RWPE2 (cell line): ENCODE measurements around the gene PNKP.
A peak's percentile ranks its signal among the peaks of the same experiment; 100 is the strongest.

Experiments used
- ATAC-seq: fragments of 200-7000 bp; cut with Tn5 transposase; 3 replicates; pipeline ENCODE4 v1.9.1; 2021; ENCODE audit warnings: low read depth
- DNase-seq: peaks from one replicate; pipeline ENCODE4 v3.0.0-alpha.2; 2020; ENCODE audit warnings: low spot score
- H3K27ac ChIP-seq: fragments of 450-650 bp; 2 replicates; pipeline ENCODE4 v1.5.1; 2017; ENCODE audit warnings: mild to moderate bottlenecking; ENCODE audit not compliant: poor library complexity, severe bottlenecking
- H3K27me3 ChIP-seq: fragments of 250-450 bp; sonication (Bioruptor Pico); 2 replicates; pipeline ENCODE4 v1.5.1; 2021; ENCODE audit warnings: mild to moderate bottlenecking, moderate library complexity; ENCODE audit not compliant: insufficient read depth, poor library complexity, severe bottlenecking
- H3K36me3 ChIP-seq: fragments of 250-450 bp; sonication (Bioruptor Pico); 2 replicates; pipeline ENCODE4 v1.5.1; 2020; ENCODE audit warnings: low read depth, mild to moderate bottlenecking, moderate library complexity
- H3K4me1 ChIP-seq: fragments of 250-450 bp; sonication (Bioruptor Pico); 2 replicates; pipeline ENCODE4 v1.5.1; 2021; ENCODE audit warnings: mild to moderate bottlenecking, moderate library complexity; ENCODE audit not compliant: insufficient read depth, poor library complexity, severe bottlenecking
- H3K4me3 ChIP-seq: fragments of 250-450 bp; sonication (Bioruptor Pico); 2 replicates; pipeline ENCODE4 v1.5.1; 2021; ENCODE audit warnings: mild to moderate bottlenecking, moderate library complexity; ENCODE audit not compliant: severe bottlenecking
- H3K9me3 ChIP-seq: fragments of 250-450 bp; sonication (Bioruptor Pico); 2 replicates; pipeline ENCODE4 v1.5.1; 2021; ENCODE audit warnings: mild to moderate bottlenecking, moderate library complexity; ENCODE audit not compliant: severe bottlenecking
- TF ChIP-seq, protein P1 (sequence below): fragments of 450-650 bp; IDR thresholded peaks from one replicate; pipeline ENCODE4 v1.5.1; 2017; ENCODE audit warnings: mild to moderate bottlenecking, moderate library complexity; ENCODE audit not compliant: poor library complexity, severe bottlenecking

PNKP gene

GRCh38 chr19:49837425-49837824 is 30.0 kb downstream of the PNKP start:
- no peaks in the 10 kb centered on the region for H3K9me3 ChIP-seq
- H3K27ac ChIP-seq: no peak overlapping the region
- H3K27me3 ChIP-seq: no peaks in the 10 kb centered on the region
- H3K36me3 ChIP-seq: peaks cover 57% of the 10 kb centered on the region
- TF ChIP-seq, protein P1, sequence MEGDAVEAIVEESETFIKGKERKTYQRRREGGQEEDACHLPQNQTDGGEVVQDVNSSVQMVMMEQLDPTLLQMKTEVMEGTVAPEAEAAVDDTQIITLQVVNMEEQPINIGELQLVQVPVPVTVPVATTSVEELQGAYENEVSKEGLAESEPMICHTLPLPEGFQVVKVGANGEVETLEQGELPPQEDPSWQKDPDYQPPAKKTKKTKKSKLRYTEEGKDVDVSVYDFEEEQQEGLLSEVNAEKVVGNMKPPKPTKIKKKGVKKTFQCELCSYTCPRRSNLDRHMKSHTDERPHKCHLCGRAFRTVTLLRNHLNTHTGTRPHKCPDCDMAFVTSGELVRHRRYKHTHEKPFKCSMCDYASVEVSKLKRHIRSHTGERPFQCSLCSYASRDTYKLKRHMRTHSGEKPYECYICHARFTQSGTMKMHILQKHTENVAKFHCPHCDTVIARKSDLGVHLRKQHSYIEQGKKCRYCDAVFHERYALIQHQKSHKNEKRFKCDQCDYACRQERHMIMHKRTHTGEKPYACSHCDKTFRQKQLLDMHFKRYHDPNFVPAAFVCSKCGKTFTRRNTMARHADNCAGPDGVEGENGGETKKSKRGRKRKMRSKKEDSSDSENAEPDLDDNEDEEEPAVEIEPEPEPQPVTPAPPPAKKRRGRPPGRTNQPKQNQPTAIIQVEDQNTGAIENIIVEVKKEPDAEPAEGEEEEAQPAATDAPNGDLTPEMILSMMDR: no peak
- DNase-seq: no peak
- no peaks in the 10 kb centered on the region for H3K4me1 ChIP-seq
- H3K4me3 ChIP-seq: no peak overlapping the region
- ATAC-seq: no peak

- no peaks in the 10 kb centered on the region for H3K27me3 ChIP-seq
- peaks cover 61% of the 10 kb centered on the region for H3K36me3 ChIP-seq
- H3K27ac ChIP-seq: no peak overlapping the region
- ATAC-seq (peak; percentile 41; the same call in 1 of the 3 replicates), DNase-seq (no peak)
- TF ChIP-seq, protein P1: no peak
- H3K4me1 ChIP-seq: no peaks in the 10 kb centered on the region
- no peak overlapping the region for H3K4me3 ChIP-seq
- H3K9me3 ChIP-seq: no peaks in the 10 kb centered on the region
These were observed 30.4 kb downstream of the PNKP start for GRCh38 chr19:49837009-49837310.

GRCh38 chr19:49836176-49837008 is 31.0 kb downstream of the PNKP start:
- peaks cover 62% of the 10 kb centered on the region for H3K36me3 ChIP-seq
- no peak overlapping the region for H3K27ac ChIP-seq
- no peak for ATAC-seq

DNA sequence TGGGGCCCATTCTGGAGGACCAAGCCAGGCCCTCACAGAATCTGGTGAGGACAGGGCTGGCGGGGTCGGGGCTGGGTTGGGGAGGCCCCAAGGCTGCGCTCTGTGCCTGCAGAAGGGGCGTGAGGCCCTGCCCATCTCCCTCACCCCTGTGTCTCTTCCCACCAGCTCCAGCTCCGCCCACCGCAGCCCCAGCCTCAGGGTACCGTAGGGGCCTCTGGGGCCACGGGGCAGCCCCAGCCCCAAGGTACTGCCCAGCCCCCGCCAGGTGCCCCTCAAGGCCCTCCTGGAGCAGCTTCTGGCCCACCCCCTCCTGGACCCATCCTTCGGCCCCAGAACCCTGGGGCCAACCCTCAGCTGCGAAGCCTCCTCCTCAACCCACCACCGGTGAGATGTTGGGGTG is 31.8 kb downstream of the PNKP start:
- DNase-seq: peak; percentile 60
- Histone ChIP-seq H3K36me3 (peaks cover 59% of the 10 kb centered on the region), H3K4me3 (no peak overlapping the region), H3K27me3 (no peaks in the 10 kb centered on the region), H3K4me1 (no peaks in the 10 kb centered on the region), H3K27ac (no peak overlapping the region), H3K9me3 (no peaks in the 10 kb centered on the region)
- TF ChIP-seq, protein P1: no peak
- ATAC-seq: no peak

More at GRCh38 chr19:49836176-49837008, 31.0 kb downstream of the PNKP start:
- no peak for DNase-seq
- Histone ChIP-seq H3K9me3 (no peaks in the 10 kb centered on the region), H3K4me3 (no peak overlapping the region), H3K27me3 (no peaks in the 10 kb centered on the region), H3K4me1 (no peaks in the 10 kb centered on the region)
- TF ChIP-seq, protein P1: no peak

DNA sequence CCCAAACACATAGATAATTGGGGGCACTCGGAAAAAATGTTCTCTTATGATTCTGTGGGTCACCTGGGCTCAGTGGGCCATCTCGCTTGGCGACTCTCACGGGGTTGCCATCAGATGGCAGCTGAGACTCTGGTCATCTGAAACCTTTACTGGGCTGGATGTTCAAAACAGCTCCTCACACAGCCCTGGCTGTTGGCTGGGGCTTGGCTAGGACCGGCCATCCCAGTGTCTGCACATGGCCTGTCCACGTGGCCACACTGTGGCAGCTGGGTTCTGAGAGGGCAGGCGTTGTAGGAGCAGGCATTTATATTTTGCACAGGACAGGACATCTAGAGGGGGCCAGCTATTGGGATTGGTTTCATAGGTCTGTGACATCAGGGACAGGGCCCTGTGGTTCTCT is 33.8 kb downstream of the PNKP start:
- peaks cover 51% of the 10 kb centered on the region for H3K36me3 ChIP-seq
- TF ChIP-seq, protein P1: no peak
- H3K4me3 ChIP-seq: no peak overlapping the region
- ATAC-seq (no peak), DNase-seq (no peak)
- no peaks in the 10 kb centered on the region for H3K27me3 ChIP-seq
- H3K9me3 ChIP-seq: no peaks in the 10 kb centered on the region
- H3K4me1 ChIP-seq: no peaks in the 10 kb centered on the region
- H3K27ac ChIP-seq: no peak overlapping the region
